HG03045 (cell line): ENCODE results near the gene HDAC4.

Experiments used
- ATAC-seq: cut with Tn5 transposase; IDR thresholded peaks from one replicate; pipeline ENCODE4 v1.9.1; 2021; ENCODE audit warnings: mild to moderate bottlenecking, moderate library complexity; ENCODE audit not compliant: unreplicated experiment

HDAC4 gene

GRCh38 chr2:239012936-239013677, 387.7 kb downstream of the HDAC4 start:
- ATAC-seq = no peak

GRCh38 chr2:239012228-239012627, 388.6 kb downstream of the HDAC4 start:
- no peak for ATAC-seq

GRCh38 chr2:239009589-239009961, 391.2 kb downstream of the HDAC4 start:
- no peak for ATAC-seq

GRCh38 chr2:239008677-239009588, 391.9 kb downstream of the HDAC4 start:
- no peak for ATAC-seq

GRCh38 chr2:239008004-239008403, 392.8 kb downstream of the HDAC4 start:
- ATAC-seq = no peak

GRCh38 chr2:239006622-239007285, 394.1 kb downstream of the HDAC4 start:
- ATAC-seq = no peak

GRCh38 chr2:239005586-239005985, 395.2 kb downstream of the HDAC4 start:
- no peak for ATAC-seq

- no peak for ATAC-seq
Observed at GRCh38 chr2:239004274-239005015, 396.4 kb downstream of the HDAC4 start.

- no peak for ATAC-seq
Observed at GRCh38 chr2:239003624-239004273, 397.1 kb downstream of the HDAC4 start.

- no peak for ATAC-seq
Observed at GRCh38 chr2:239002954-239003623, 397.7 kb downstream of the HDAC4 start.

GRCh38 chr2:239002591-239002953, 398.2 kb downstream of the HDAC4 start:
- ATAC-seq = no peak

GRCh38 chr2:239001794-239002193, 399.0 kb downstream of the HDAC4 start:
- no peak for ATAC-seq

- no peak for ATAC-seq
Observed at GRCh38 chr2:239000500-239001073, 400.2 kb downstream of the HDAC4 start.

GRCh38 chr2:239000089-239000488, 400.7 kb downstream of the HDAC4 start:
- no peak for ATAC-seq

- ATAC-seq = no peak
Observed at GRCh38 chr2:238999291-238999741, 401.5 kb downstream of the HDAC4 start.

- no peak for ATAC-seq
Observed at GRCh38 chr2:238998801-238999200, 402.0 kb downstream of the HDAC4 start.
